ENCODE measurements around the gene ARCN1. TPM values are rescaled to one million over a fixed set of nuclear protein-coding genes. Genes with fewer than 3 reads are reported as not detected.

Gene ARCN1
- polyA plus RNA-seq, 1 donor from 2014 or later = 67.2 TPM

DNA sequence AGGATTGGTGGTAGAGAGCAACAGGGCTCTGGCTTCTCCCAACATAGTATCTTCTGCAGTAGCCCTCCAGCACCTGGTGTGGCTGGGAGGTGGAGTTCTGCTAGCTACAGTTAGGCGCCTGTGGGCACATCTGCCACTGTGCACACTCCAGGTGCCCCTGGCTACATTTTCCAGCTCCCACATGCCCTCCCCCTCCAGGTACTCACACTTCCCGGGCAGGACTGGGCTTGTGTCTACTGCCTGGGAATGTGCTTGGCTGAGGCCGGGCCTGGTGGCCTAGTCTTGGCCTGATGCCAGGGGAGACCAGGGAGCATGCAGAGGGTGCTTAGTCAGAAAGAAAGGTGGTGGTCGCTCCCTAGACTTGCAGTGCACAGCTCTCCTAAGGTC, 51.1 kb downstream of the ARCN1 start:
- Histone ChIP-seq H3K4me3 (ENCODE audit: low read length) (peak overlapping the region; percentile 83), H2AFZ (ENCODE audit: low read depth, low read length) (no peak overlapping the region), H3F3A (ENCODE audit: insufficient read depth, low read length, poor library complexity, severe bottlenecking) (no peaks in the 10 kb centered on the region), H4K20me1 (ENCODE audit: insufficient read depth) (no peaks in the 10 kb centered on the region), H3K27ac (ENCODE audit: low read length) (no peak overlapping the region), H3K9me3 (ENCODE audit: low read length) (no peaks in the 10 kb centered on the region), H3K4me2 (ENCODE audit: low read length) (no peak overlapping the region), H3K9ac (ENCODE audit: low read length) (peak overlapping the region; percentile 89), H3K36me3 (ENCODE audit: insufficient read depth, low read length) (no peaks in the 10 kb centered on the region), H3K27me3 (ENCODE audit: insufficient read depth, low read depth, low read length) (no peaks in the 10 kb centered on the region), H3K9me2 (ENCODE audit: insufficient read depth, low read length) (no peaks in the 10 kb centered on the region), H3K79me2 (replicated peaks; ENCODE audit: insufficient read depth, low read length) (peaks cover 33% of the 10 kb centered on the region)
- TF ChIP-seq TAF1 (IDR thresholded peaks at IDR 0.05; ENCODE audit: low read depth) (no peak), EP300 (conservative IDR thresholded peaks at IDR 0.05; ENCODE audit: poor library complexity, severe bottlenecking) (no peak)

DNA sequence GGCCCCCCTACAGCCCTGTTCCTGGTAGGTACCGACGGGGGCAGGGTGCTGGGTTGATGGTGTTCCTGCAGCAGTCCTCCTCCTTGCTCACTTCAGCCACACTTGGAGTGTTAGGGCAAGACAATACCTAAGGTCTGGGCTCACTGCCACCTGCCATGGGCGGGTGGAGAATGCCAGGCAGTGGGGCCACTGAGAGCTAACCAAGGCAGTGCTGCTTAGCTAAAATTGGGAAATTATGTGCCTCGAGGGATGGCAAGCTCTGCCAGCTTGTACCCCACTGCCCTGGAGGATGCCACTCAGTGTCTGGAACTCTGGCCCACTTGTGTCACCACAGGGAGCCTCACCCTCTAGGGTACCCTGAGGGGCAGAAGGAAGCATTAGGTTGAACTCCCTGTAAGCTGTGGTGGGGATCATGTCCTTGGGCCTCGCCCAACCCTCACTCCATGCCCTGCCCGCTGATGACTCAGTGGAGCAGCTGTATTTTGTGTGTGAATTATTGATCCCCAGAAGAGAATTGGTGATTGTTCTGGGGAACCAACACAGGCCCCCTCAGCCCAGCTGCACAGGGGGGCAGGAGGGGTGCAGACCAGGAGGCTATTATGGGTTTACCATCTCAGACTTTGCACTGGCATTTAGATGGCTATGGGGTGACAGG, 53.0 kb downstream of the ARCN1 start:
- no peaks in the 10 kb centered on the region for H3F3A ChIP-seq (ENCODE audit: insufficient read depth, low read length, poor library complexity, severe bottlenecking)
- H3K27me3 ChIP-seq (ENCODE audit: insufficient read depth, low read depth, low read length) = no peaks in the 10 kb centered on the region
- H3K9me3 ChIP-seq (ENCODE audit: low read length) = no peaks in the 10 kb centered on the region
- H3K36me3 ChIP-seq (ENCODE audit: insufficient read depth, low read length) = no peaks in the 10 kb centered on the region
- H2AFZ ChIP-seq (ENCODE audit: low read depth, low read length) = no peak overlapping the region
- H3K27ac ChIP-seq (ENCODE audit: low read length) = no peak overlapping the region
- peaks cover 33% of the 10 kb centered on the region for H3K79me2 ChIP-seq (replicated peaks; ENCODE audit: insufficient read depth, low read length)
- no peaks in the 10 kb centered on the region for H4K20me1 ChIP-seq (ENCODE audit: insufficient read depth)
- H3K4me3 ChIP-seq (ENCODE audit: low read length) = no peak overlapping the region
- no peak overlapping the region for H3K4me2 ChIP-seq (ENCODE audit: low read length)
- no peak for TF ChIP-seq MXI1 (conservative IDR thresholded peaks at IDR 0.05; ENCODE audit: poor library complexity, severe bottlenecking)
- TF ChIP-seq EZH2 (IDR thresholded peaks at IDR 0.05; ENCODE audit: borderline replicate concordance, insufficient read depth, low read length, poor library complexity, severe bottlenecking) = no peak
- TF ChIP-seq RAD21 (conservative IDR thresholded peaks at IDR 0.05) = no peak
- TF ChIP-seq, protein P1, sequence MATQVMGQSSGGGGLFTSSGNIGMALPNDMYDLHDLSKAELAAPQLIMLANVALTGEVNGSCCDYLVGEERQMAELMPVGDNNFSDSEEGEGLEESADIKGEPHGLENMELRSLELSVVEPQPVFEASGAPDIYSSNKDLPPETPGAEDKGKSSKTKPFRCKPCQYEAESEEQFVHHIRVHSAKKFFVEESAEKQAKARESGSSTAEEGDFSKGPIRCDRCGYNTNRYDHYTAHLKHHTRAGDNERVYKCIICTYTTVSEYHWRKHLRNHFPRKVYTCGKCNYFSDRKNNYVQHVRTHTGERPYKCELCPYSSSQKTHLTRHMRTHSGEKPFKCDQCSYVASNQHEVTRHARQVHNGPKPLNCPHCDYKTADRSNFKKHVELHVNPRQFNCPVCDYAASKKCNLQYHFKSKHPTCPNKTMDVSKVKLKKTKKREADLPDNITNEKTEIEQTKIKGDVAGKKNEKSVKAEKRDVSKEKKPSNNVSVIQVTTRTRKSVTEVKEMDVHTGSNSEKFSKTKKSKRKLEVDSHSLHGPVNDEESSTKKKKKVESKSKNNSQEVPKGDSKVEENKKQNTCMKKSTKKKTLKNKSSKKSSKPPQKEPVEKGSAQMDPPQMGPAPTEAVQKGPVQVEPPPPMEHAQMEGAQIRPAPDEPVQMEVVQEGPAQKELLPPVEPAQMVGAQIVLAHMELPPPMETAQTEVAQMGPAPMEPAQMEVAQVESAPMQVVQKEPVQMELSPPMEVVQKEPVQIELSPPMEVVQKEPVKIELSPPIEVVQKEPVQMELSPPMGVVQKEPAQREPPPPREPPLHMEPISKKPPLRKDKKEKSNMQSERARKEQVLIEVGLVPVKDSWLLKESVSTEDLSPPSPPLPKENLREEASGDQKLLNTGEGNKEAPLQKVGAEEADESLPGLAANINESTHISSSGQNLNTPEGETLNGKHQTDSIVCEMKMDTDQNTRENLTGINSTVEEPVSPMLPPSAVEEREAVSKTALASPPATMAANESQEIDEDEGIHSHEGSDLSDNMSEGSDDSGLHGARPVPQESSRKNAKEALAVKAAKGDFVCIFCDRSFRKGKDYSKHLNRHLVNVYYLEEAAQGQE (IDR thresholded peaks at IDR 0.05; ENCODE audit: borderline replicate concordance) = no peak
- no peak for TF ChIP-seq POLR2AphosphoS5 (IDR thresholded peaks at IDR 0.05)
- no peak for TF ChIP-seq SMC3 (conservative IDR thresholded peaks at IDR 0.05; ENCODE audit: poor library complexity)
- TF ChIP-seq, protein P2, sequence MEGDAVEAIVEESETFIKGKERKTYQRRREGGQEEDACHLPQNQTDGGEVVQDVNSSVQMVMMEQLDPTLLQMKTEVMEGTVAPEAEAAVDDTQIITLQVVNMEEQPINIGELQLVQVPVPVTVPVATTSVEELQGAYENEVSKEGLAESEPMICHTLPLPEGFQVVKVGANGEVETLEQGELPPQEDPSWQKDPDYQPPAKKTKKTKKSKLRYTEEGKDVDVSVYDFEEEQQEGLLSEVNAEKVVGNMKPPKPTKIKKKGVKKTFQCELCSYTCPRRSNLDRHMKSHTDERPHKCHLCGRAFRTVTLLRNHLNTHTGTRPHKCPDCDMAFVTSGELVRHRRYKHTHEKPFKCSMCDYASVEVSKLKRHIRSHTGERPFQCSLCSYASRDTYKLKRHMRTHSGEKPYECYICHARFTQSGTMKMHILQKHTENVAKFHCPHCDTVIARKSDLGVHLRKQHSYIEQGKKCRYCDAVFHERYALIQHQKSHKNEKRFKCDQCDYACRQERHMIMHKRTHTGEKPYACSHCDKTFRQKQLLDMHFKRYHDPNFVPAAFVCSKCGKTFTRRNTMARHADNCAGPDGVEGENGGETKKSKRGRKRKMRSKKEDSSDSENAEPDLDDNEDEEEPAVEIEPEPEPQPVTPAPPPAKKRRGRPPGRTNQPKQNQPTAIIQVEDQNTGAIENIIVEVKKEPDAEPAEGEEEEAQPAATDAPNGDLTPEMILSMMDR (IDR thresholded peaks at IDR 0.05; ENCODE audit: poor library complexity, severe bottlenecking) = no peak
- TF ChIP-seq TAF1 (IDR thresholded peaks at IDR 0.05; ENCODE audit: low read depth) = no peak
- TF ChIP-seq EP300 (conservative IDR thresholded peaks at IDR 0.05; ENCODE audit: poor library complexity, severe bottlenecking) = no peak
- no peak overlapping the region for H3K9ac ChIP-seq (ENCODE audit: low read length)
- H3K9me2 ChIP-seq (ENCODE audit: insufficient read depth, low read length) = no peaks in the 10 kb centered on the region
